ENCODE results near the gene MYH9.
A peak's percentile ranks its signal among the peaks of the same experiment; 100 is the strongest.

MYH9 gene

GRCh38 chr22:36329254-36330078 lies 58.3 kb downstream of the MYH9 start:
- peak; percentile 67 for DNase-seq

DNA sequence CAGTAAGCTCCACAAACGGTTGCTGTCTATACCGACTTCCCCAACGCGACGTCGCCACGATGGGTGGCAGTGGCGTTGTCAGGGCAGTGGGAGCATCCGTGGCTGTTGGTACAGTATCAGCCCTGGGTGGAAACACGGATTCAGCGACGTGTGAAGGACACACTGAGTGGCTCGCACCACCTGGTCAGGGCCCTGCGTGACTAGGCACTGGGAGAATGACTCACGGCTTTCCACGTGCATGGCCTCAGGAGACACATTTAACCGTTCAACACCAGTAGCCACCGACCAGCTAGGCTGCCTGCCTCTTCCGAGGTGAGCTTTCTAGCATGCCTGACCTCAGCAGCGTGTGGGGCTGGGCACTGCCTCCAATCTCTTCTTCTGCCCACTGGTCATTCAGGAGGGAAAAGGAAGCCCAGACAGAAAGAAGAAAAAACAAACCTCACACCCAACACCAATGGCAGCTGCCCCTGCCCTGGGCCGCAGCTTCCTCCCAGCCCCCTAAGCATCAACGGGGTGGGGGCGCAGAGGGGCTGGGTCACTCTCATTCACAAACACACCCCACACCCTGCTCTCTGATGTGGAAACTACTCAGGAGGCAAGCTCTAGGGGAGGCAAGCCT lies 59.0 kb downstream of the MYH9 start:
- no peak for DNase-seq

DNA sequence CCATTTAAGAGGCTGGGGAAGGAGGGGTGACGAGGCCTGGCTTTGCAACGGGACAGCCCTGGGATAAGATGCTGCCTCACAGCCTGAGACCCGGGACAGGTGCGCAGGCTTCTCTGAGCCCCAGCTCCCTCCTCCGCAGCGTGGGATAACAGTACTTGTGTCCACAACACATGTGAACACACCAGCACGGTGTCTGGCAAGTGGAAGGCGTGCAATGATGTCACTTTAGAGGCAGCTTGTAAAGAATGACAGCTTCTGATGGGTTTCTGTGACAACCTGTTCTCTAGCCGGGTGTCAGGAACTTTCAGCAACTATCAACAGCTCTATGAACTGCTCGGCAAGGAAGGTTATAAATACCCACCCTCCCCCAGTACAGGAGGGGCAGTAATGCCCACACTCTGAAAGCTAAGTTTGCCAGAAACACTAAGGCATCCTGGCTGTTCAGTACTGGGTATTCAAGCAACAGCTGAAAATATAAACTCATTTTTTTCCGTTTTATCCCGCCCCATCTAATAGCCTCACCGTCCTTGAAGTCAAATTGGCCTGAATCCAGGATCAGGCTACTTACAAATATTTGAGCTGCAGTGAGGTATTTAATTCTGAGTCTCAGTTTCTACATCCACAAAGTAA lies 59.7 kb downstream of the MYH9 start:
- no peak for DNase-seq

DNA sequence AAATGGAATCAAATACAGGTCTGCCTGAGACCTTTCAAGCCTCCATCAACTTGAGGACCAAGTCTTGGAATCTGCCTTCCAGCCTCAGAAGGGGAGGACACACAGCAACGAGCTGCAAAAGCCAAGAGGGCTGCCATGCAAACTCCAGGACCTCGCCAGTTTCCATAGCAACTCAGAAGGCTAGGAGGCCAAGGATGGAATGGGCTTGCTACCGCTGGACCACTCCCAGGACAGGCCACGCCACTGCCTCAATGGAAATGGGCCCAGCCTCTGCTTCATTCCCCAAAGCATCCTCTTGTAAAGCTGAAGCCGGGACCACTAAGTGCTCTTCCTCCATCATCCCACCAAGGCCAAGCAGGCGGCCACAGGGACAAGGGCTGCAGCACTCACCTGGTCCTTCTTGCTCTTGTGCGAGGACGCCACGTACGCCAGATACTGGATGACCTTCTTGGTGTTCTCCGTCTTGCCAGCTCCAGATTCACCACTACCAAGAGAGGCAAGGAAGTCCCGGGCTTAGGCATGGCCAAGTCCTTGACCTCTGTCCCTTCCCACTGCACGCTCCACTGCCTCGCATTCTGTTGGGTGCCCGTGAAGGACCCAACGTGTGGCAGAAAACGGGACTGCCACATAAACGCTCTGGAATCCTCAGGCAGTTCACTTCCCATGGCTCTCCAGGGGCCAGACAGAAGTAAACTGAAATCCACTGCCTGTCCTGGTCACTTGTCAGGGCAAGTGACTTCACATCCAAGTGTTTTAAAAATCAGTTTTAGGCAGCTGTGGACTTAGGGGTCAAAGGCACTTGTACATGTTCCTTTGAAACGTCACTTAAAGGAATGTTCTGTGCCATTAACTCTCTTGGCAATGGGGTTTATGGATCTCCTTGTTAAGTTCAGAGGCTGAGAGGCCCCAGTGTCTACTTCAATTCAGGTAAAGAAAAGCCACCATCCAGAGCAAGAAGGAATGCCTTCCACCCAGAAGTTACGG lies 61.3 kb downstream of the MYH9 start:
- no peak for DNase-seq

DNA sequence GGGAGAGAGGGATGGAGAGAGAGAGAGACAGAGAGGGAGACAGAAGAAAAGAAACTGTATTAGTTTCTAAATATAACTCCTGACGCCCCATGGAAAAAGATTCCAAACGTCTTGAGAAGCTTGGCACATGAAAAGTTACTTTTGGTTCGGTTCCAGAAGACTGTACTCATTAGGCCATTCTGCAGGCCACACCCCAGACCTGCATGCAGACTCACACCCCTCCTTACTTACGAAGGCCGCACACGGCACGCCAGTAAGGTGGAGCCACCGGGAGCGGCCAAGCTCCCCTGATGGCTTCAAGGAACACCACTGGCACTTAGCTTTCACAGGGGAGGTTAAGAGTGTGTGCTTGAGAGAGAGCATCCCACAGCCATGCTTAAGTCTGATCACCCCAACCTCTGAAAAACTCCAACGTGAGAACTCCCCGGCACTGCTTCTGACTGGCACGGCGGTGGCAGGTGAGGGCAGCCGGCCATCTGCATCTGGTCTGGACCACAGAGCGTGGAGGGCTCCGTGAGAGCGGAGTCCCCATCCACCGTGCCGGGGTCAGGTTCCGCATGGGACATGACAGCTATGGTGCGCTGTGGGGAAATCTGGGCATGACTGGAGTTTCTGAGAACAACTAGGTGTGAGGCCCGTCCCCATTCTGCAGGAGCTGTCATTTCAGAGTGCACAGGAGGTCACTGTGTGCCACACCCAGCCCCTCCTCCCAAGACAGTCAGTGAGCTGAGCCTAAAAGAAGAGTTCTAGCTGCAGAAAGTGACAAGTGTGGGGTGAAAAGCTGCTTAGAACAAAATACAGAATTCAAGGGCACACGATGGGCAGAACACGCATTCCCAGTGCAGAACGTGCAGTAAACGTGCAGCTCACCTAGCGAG lies 62.4 kb downstream of the MYH9 start:
- no peak for DNase-seq

DNA sequence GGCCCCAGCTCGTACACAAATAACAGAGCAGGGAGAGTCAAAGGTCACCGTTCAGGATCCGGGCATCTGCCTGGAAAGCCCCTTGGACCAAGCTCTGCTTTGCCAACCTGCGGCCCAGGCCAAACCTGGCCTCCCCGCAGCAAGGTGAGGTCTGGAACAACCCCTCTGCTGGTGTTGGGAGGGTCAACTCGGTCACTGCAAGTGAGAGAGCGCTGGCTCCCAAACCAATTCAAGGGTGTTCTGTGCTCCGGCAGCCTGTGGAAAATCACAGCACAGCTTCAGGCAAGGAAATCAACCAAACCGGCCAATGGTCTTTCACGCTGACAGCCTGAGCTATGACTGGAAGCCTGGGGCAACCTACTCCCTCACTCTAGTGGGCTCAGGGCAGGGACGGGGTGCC lies 63.4 kb downstream of the MYH9 start:
- no peak for DNase-seq

GRCh38 chr22:36323855-36324331 lies 63.9 kb downstream of the MYH9 start:
- DNase-seq, result no peak

GRCh38 chr22:36323182-36323854 lies 64.4 kb downstream of the MYH9 start:
- DNase-seq, result no peak

- no peak for DNase-seq
These were observed 65.2 kb downstream of the MYH9 start for GRCh38 chr22:36322602-36322915.

- no peak for DNase-seq
These were observed 65.8 kb downstream of the MYH9 start for GRCh38 chr22:36321797-36322601.

GRCh38 chr22:36320553-36320952 lies 67.2 kb downstream of the MYH9 start:
- no peak for DNase-seq

GRCh38 chr22:36319595-36320497 lies 67.9 kb downstream of the MYH9 start:
- no peak for DNase-seq

DNA sequence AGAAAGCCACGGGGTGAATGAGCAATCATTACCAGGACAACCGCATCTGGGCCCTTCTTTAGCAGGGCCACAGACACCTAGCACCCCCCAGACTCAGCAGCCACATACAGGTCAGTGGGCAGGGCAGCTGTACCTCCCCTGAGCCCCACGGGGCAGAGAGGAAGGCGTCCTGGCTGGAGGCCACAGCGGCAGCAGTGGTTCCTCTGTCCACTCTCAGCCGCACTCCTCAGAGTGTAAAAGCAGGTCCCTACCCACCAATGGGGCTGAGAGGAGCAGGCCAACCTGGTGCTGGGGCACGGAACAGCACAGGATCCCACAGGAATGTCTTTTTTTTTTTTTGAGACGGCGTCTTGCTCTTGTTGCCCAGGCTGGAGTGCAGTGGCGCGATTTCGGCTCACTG lies 69.3 kb downstream of the MYH9 start:
- no peak for DNase-seq

- DNase-seq, result no peak
These were observed 70.0 kb downstream of the MYH9 start for GRCh38 chr22:36317658-36318271.

- DNase-seq, result no peak
These were observed 71.3 kb downstream of the MYH9 start for GRCh38 chr22:36316419-36316818.

DNA sequence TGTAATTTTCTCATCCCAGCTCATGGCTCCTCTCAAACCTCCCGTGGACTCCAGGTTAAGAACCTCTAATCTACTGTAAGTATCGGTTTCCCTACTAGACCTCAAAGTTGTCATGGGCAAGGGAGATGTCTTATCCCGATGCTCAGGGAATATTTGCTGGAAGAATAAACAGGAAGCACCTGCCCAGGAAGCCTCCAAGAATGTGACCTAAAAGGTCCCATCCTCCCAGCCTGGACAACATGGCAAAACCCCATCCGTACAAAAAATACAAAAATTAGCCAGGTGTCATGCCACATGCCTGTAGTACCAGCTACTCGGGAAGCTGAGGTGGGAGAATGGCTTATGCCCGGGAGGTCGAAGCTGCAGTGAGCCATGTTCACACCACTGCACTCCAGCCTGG lies 72.4 kb downstream of the MYH9 start:
- no peak for DNase-seq

GRCh38 chr22:36311386-36312085 lies 76.2 kb downstream of the MYH9 start:
- no peak for DNase-seq

- no peak for DNase-seq
These were observed 78.9 kb downstream of the MYH9 start for GRCh38 chr22:36308880-36309279.
